CD4-positive, alpha-beta T cell treated with Interleukin-6 at 100 ng/mL for 8 hours (primary cell): ENCODE results near the gene LRRTM3.

Experiments used
- DNase-seq: peaks from one replicate; pipeline ENCODE4 v3.0.0-alpha.2; 2020; ENCODE audit warnings: mixed read lengths, low spot score

Gene LRRTM3

DNA sequence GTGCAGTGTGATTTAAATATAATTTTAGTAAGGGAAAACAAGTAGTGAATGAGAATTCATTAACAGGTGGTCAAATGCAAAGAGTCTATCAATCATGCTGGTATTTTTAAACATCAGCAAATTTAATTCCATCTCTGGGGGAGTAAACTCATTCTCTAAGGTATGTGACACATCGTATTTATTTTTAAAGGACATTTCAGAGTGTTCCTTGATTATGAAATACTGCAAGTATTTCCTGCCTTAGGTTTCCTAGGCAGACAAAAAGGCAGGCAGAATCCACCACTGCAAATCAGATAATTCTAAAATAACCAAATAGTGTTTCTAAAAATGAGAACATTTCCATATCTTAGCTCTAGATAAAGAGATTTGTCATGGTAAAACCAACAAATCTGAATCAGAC is 193.8 kb downstream of the LRRTM3 start:
- no peak for DNase-seq

GRCh38 chr10:67127441-67127840 is 201.6 kb downstream of the LRRTM3 start:
- no peak for DNase-seq

GRCh38 chr10:67140641-67141040 is 214.8 kb downstream of the LRRTM3 start:
- no peak for DNase-seq

DNA sequence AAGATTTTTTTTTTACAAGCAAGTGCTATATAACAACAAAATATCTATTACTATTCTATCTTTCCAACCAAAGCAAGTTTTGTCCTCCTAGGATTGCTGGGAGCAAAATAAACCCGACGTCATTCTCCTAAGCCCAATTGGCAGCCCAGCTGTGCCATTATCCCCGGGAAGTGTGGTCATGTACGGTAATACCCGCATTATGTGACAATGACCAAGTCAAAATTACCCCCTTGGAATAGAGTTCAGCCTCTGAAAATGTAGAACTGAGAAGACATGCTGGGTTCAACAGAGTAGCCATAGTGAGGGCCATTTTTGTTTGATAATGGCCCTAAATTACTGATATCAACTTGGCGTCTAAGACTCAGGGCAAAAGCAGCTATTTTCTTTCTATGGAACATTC is 215.5 kb downstream of the LRRTM3 start:
- no peak for DNase-seq

DNA sequence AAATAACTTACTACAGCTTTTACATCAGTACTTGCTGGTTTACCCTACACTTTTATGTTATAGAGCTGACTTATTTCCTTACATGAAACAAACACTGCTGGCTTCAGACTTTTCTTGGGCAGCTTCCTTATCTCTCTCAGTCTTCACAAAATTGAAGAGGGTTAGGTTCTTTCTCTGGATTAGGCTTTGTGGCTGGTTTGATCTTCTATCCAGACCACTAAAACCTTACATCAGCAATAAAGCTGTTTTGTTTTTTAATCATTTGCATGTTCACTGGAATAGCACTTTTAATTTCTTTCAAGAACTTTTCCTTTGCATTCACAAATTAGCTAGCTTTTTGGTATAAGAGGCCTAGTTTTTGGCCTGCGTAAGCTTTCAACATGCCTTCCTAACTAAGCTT is 218.7 kb downstream of the LRRTM3 start:
- no peak for DNase-seq
